Hepatocyte (in vitro differentiated cells): ENCODE data around the gene TNK2.

Experiments used
- EZH2 ChIP-seq: fragments of 200-600 bp; sonication (generic); IDR thresholded peaks from 2 replicates; pipeline ENCODE4 v1.6.1; 2016; ENCODE audit warnings: antibody characterized with exemption, mild to moderate bottlenecking, borderline replicate concordance
- EZH2phosphoT487 ChIP-seq: fragments of 200-600 bp; sonication (generic); IDR thresholded peaks from one replicate; pipeline ENCODE4 v1.6.1; 2018; ENCODE audit warnings: antibody characterized with exemption, mild to moderate bottlenecking, low read depth, moderate library complexity; ENCODE audit not compliant: unreplicated experiment, severe bottlenecking
- TF ChIP-seq, protein P1 (sequence below): fragments of 200-600 bp; sonication (generic); IDR thresholded peaks from 2 replicates; pipeline ENCODE4 v1.5.1; 2016; ENCODE audit warnings: antibody characterized with exemption, mild to moderate bottlenecking; ENCODE audit not compliant: poor library complexity

DNA sequence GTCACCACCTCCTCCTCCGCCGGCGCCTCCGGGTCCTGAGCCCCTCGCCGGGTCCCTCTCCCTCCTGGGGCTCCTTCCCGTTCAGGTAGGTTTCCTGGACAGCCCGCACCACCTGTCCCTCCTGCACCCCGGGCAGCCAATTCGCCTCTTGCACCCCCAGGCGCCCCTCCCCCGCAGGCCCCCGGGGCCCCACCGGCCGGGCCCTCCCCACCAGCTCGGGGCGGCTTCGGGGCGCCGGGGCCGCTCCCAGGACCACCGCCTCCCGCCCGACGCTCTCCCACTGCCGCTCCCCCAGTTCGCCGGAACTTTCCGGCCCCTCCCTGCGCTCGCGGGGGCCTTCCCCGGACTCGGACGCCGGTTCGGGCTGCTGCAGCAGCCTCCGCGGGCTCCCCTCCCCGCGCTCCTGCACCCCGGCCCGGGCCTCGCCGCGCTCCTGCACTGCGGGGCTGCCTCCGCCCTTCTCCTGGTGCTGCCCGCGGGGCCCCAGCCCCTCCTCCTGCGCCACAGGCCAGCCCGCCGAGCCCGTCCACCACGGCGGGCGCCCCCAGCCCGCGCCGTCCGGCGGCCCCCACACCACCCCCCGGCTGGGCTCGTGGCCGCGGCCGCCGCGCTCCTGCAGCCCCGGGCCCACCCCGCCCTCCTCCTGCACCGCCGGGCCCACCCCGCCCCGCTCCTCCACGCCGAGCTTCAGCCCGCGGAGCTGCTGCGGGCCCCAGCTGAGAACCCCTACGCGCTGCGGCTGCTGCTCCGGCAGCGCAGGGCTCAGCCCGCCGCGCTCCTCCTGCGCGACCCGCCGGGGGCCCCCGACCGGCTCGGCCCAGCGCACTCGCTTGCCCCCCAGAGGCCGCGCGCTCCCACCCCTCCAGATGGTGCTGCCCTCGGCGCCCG lies 587 bp upstream of the TNK2 start:
- TF ChIP-seq, protein P1, sequence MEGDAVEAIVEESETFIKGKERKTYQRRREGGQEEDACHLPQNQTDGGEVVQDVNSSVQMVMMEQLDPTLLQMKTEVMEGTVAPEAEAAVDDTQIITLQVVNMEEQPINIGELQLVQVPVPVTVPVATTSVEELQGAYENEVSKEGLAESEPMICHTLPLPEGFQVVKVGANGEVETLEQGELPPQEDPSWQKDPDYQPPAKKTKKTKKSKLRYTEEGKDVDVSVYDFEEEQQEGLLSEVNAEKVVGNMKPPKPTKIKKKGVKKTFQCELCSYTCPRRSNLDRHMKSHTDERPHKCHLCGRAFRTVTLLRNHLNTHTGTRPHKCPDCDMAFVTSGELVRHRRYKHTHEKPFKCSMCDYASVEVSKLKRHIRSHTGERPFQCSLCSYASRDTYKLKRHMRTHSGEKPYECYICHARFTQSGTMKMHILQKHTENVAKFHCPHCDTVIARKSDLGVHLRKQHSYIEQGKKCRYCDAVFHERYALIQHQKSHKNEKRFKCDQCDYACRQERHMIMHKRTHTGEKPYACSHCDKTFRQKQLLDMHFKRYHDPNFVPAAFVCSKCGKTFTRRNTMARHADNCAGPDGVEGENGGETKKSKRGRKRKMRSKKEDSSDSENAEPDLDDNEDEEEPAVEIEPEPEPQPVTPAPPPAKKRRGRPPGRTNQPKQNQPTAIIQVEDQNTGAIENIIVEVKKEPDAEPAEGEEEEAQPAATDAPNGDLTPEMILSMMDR: no peak
- TF ChIP-seq EZH2: no peak
- TF ChIP-seq EZH2phosphoT487: no peak
